Left colon (tissue), 2 donors: ENCODE data around the gene LHCGR. TPM values are rescaled to one million over a fixed set of nuclear protein-coding genes. Genes with fewer than 3 reads are reported as not detected.
"Not testable (repeated sequence)": the region's sequence is repeated elsewhere in the genome, so short reads cannot be mapped to it uniquely, and the experiment has no call there.

Source experiments
- ATAC-seq: fragments of 200-7000 bp; cut with Tn5 transposase; one replicate; pipeline ENCODE4 v1.9.1; 2020; ENCODE audit warnings: mild to moderate bottlenecking, moderate library complexity
- DNase-seq, 2 donors: peaks; one replicate each; pipeline ENCODE4 v3.0.0-alpha.2; 2020
- intact Hi-C, 2 donors: fragments of 100-400 bp; cut with DNase I in 1 of 2; cut with micrococcal nuclease in 1 of 2; formaldehyde crosslinking; loops; one replicate each; pipeline versions ENCODE4 v1.11.2 to v1.14.0; 2022; cut with DNase I, micrococcal nuclease
- total RNA-seq, 2 donors: library from RNA; stranded (reverse); fragmentation: NEBNext Ultra II Directional; extraction: Animal tissue kit (Norgen Biotek cat#: 25700); gene quantifications; one replicate each; pipeline ENCODE4 v1.2.1, GENCODE V29; 2021
- donor health status: DM: no; HTN: no; CAD: no.
- donor health status: DM: yes; HTN: yes; CAD: no.

LHCGR gene
- total RNA-seq, 2 donors from 2014 or later: not detected

GRCh38 chr2:48750128-48750739 is 5.3 kb downstream of the LHCGR start:
- intact Hi-C loops: no loop called here
- ATAC-seq (no peak), DNase-seq (no peak)

- ATAC-seq (no peak), DNase-seq (no peak)
- intact Hi-C loops: no loop called here
These were observed 6.0 kb downstream of the LHCGR start for GRCh38 chr2:48749291-48750127.

- no peak for ATAC-seq
- intact Hi-C loops: no loop called here
These were observed 8.2 kb downstream of the LHCGR start for GRCh38 chr2:48747319-48747718.

GRCh38 chr2:48739236-48739635 is 16.3 kb downstream of the LHCGR start:
- ATAC-seq, DNase-seq, intact Hi-C loops: not testable (repeated sequence)

More at GRCh38 chr2:48747319-48747718, 8.2 kb downstream of the LHCGR start:
- no peak for DNase-seq

- no peak for DNase-seq
- intact Hi-C loops: no loop called here
- peak; percentile 55 for ATAC-seq
These were observed 16.7 kb downstream of the LHCGR start for GRCh38 chr2:48738806-48739205.

- no peak for ATAC-seq
- no peak for DNase-seq
- intact Hi-C loops: no loop called here
These were observed 19.3 kb downstream of the LHCGR start for GRCh38 chr2:48736251-48736650.

- DNase-seq (no peak), ATAC-seq (no peak)
- intact Hi-C loops: no loop called here
These were observed 20.8 kb downstream of the LHCGR start for GRCh38 chr2:48734576-48735303.

- ATAC-seq (peak; percentile 22), DNase-seq (no peak)
- intact Hi-C loops: no loop called here
These were observed 22.4 kb downstream of the LHCGR start for GRCh38 chr2:48733067-48733503.

GRCh38 chr2:48728840-48729239 is 26.7 kb downstream of the LHCGR start:
- intact Hi-C loops: no loop called here
- ATAC-seq: no peak

GRCh38 chr2:48728295-48728694 is 27.2 kb downstream of the LHCGR start:
- ATAC-seq: no peak
- intact Hi-C loops: no loop called here
- DNase-seq: no peak

More at GRCh38 chr2:48728840-48729239, 26.7 kb downstream of the LHCGR start:
- no peak for DNase-seq

- DNase-seq: no peak
- no peak for ATAC-seq
- intact Hi-C loops: no loop called here
These were observed 28.0 kb downstream of the LHCGR start for GRCh38 chr2:48727560-48727959.

GRCh38 chr2:48725696-48726494 is 29.6 kb downstream of the LHCGR start:
- no peak for ATAC-seq
- intact Hi-C loops: no loop called here
- no peak for DNase-seq

- intact Hi-C loops: no loop called here
- ATAC-seq: no peak
- no peak for DNase-seq
These were observed 31.2 kb downstream of the LHCGR start for GRCh38 chr2:48724278-48724677.

GRCh38 chr2:48723129-48723528 is 32.4 kb downstream of the LHCGR start:
- DNase-seq (no peak), ATAC-seq (no peak)
- intact Hi-C loops: no loop called here

- DNase-seq (no peak), ATAC-seq (no peak)
- intact Hi-C loops: no loop called here
These were observed 33.1 kb downstream of the LHCGR start for GRCh38 chr2:48722391-48722790.

- no peak for ATAC-seq
- intact Hi-C loops: no loop called here
These were observed 34.4 kb downstream of the LHCGR start for GRCh38 chr2:48721158-48721557.

GRCh38 chr2:48719480-48720177 is 35.9 kb downstream of the LHCGR start:
- intact Hi-C loops: no loop called here
- ATAC-seq (no peak), DNase-seq (no peak)

More at GRCh38 chr2:48721158-48721557, 34.4 kb downstream of the LHCGR start:
- DNase-seq: no peak

GRCh38 chr2:48717846-48718245 is 37.7 kb downstream of the LHCGR start:
- intact Hi-C loops: no loop called here
- ATAC-seq (no peak), DNase-seq (no peak)
